Tibial artery (tissue), 4 donors: ENCODE data around the gene LHCGR.

ENCODE experiments used
- DNase-seq, 2 donors: peaks; one replicate each; pipeline ENCODE4 v3.0.0-alpha.2; 2019
- H3K27ac ChIP-seq, 2 donors: fragments of 200-600 bp; sonication (generic) in 1 of 2; 1 replicate in 1 of 2; 2 replicates in 1 of 2; pipeline ENCODE4 v1.5.1; 2018 to 2019; ENCODE audit warnings: mild to moderate bottlenecking in 1 of 2
- H3K27me3 ChIP-seq, 2 donors: fragments of 200-600 bp; sonication (generic) in 1 of 2; one replicate each; pipeline versions ENCODE4 v1.5.1 to v1.6.0; 2016 to 2019
- H3K36me3 ChIP-seq, 3 donors: fragments of 200-600 bp; sonication (generic) in 2 of 3; one replicate each; pipeline ENCODE4 v1.5.1; 2016 to 2019; ENCODE audit warnings: mild to moderate bottlenecking in 2 of 3
- H3K4me1 ChIP-seq, 4 donors: fragments of 200-600 bp; sonication (generic) in 2 of 4; 1 replicate in 3 of 4; 2 replicates in 1 of 4; pipeline ENCODE4 v1.5.1; 2016 to 2019
- H3K4me3 ChIP-seq, 2 donors: fragments of 200-600 bp; sonication (generic) in 1 of 2; 1 replicate in 1 of 2; 2 replicates in 1 of 2; pipeline ENCODE4 v1.5.1; 2018 to 2019; ENCODE audit warnings: mild to moderate bottlenecking in 2 of 2
- H3K9me3 ChIP-seq, 3 donors: fragments of 200-600 bp; sonication (generic) in 1 of 3; one replicate each; pipeline ENCODE4 v1.5.1; 2016 to 2019
- CTCF ChIP-seq, 2 experiments: fragments of 200-600 bp in 1 of 2; fragments of 450-650 bp in 1 of 2; IDR thresholded peaks; one replicate each; pipeline ENCODE4 v1.5.1; 2017 to 2019; ENCODE audit warnings: antibody characterized with exemption in 2 of 2, mild to moderate bottlenecking in 1 of 2, moderate library complexity in 1 of 2
- intact Hi-C: fragments of 100-400 bp; cut with DNase I; formaldehyde crosslinking; loops from one replicate; pipeline ENCODE4 v1.15.0; 2023; ENCODE audit warnings: low total_unique reads

LHCGR gene

GRCh38 chr2:48724278-48724677, 31.2 kb downstream of the LHCGR start:
- no peaks in the 10 kb centered on the region for H3K9me3 ChIP-seq
- H3K27ac ChIP-seq, result no peak overlapping the region
- H3K27me3 ChIP-seq, result no peaks in the 10 kb centered on the region
- no peak for TF ChIP-seq CTCF (IDR thresholded peaks at IDR 0.05)
- H3K36me3 ChIP-seq, result no peaks in the 10 kb centered on the region
- no peak overlapping the region for H3K4me3 ChIP-seq
- intact Hi-C loops, result no loop called here
- no peaks in the 10 kb centered on the region for H3K4me1 ChIP-seq
- no peak for DNase-seq

- Histone ChIP-seq H3K27ac (no peak overlapping the region), H3K4me1 (no peaks in the 10 kb centered on the region), H3K9me3 (no peaks in the 10 kb centered on the region), H3K36me3 (no peaks in the 10 kb centered on the region), H3K27me3 (no peaks in the 10 kb centered on the region), H3K4me3 (no peak overlapping the region)
- TF ChIP-seq CTCF (IDR thresholded peaks at IDR 0.05), result no peak
- DNase-seq, result no peak
- intact Hi-C loops, result no loop called here
Measured at GRCh38 chr2:48723129-48723528, 32.4 kb downstream of the LHCGR start.

- Histone ChIP-seq H3K36me3 (no peaks in the 10 kb centered on the region), H3K4me3 (no peak overlapping the region), H3K27me3 (no peaks in the 10 kb centered on the region), H3K4me1 (no peaks in the 10 kb centered on the region), H3K9me3 (no peaks in the 10 kb centered on the region), H3K27ac (no peak overlapping the region)
- intact Hi-C loops, result no loop called here
- no peak for TF ChIP-seq CTCF (IDR thresholded peaks at IDR 0.05)
- no peak for DNase-seq
Measured at GRCh38 chr2:48722391-48722790, 33.1 kb downstream of the LHCGR start.

- no peak overlapping the region for H3K4me3 ChIP-seq
- DNase-seq, result no peak
- no peaks in the 10 kb centered on the region for H3K9me3 ChIP-seq
- no peaks in the 10 kb centered on the region for H3K27me3 ChIP-seq
- no peak overlapping the region for H3K27ac ChIP-seq
- intact Hi-C loops, result no loop called here
- TF ChIP-seq CTCF (IDR thresholded peaks at IDR 0.05), result no peak
- no peaks in the 10 kb centered on the region for H3K4me1 ChIP-seq
- H3K36me3 ChIP-seq, result no peaks in the 10 kb centered on the region
Measured at GRCh38 chr2:48721158-48721557, 34.4 kb downstream of the LHCGR start.

- no peak for DNase-seq
- Histone ChIP-seq H3K36me3 (no peaks in the 10 kb centered on the region), H3K9me3 (no peaks in the 10 kb centered on the region), H3K4me3 (no peak overlapping the region), H3K4me1 (no peaks in the 10 kb centered on the region), H3K27me3 (no peaks in the 10 kb centered on the region), H3K27ac (no peak overlapping the region)
- no peak for TF ChIP-seq CTCF (IDR thresholded peaks at IDR 0.05)
- intact Hi-C loops, result no loop called here
Measured at GRCh38 chr2:48719480-48720177, 35.9 kb downstream of the LHCGR start.

- H3K4me1 ChIP-seq, result no peaks in the 10 kb centered on the region
- no peak overlapping the region for H3K4me3 ChIP-seq
- no peak for TF ChIP-seq CTCF (IDR thresholded peaks at IDR 0.05)
- DNase-seq, result no peak
- H3K27me3 ChIP-seq, result no peaks in the 10 kb centered on the region
- intact Hi-C loops, result no loop called here
- no peaks in the 10 kb centered on the region for H3K9me3 ChIP-seq
- H3K27ac ChIP-seq, result no peak overlapping the region
- H3K36me3 ChIP-seq, result no peaks in the 10 kb centered on the region
Measured at GRCh38 chr2:48717846-48718245, 37.7 kb downstream of the LHCGR start.
